A673 (cell line): Measurements from ENCODE around the gene TNFAIP8L1. TPM values are rescaled to one million over a fixed set of nuclear protein-coding genes. Genes with fewer than 3 reads are reported as not detected.

ENCODE experiments used
- BruUV-seq: library from RNA; stranded (reverse); fragments of 400-500 nt; replicated peaks from 2 replicates; lab custom pipeline; 2021; lab: Mats Ljungman, UMichigan
- CTCF ChIA-PET: fragments of 300-600 bp; sonication (Branson Sonifier 250); formaldehyde crosslinking; loops from one replicate; lab custom pipeline; 2022; ENCODE audit warnings: antibody characterized with exemption; lab: Charles Lee
- POLR2A ChIA-PET: fragments of 300-600 bp; sonication (Branson Sonifier 250); formaldehyde crosslinking; loops from one replicate; lab custom pipeline; 2022; ENCODE audit warnings: antibody characterized with exemption; ENCODE audit not compliant: low non-redundant PET; lab: Charles Lee
- DNase-seq: peaks from one replicate; pipeline ENCODE4 v3.0.0-alpha.2; 2015; ENCODE audit warnings: low spot score
- H3K27ac ChIP-seq: fragments of 200-600 bp; sonication (generic); 2 replicates; pipeline ENCODE4 v1.5.1; 2016; ENCODE audit warnings: mixed run types, low read depth, mild to moderate bottlenecking, mixed read lengths, antibody characterized with exemption, low read length; ENCODE audit not compliant: poor library complexity, severe bottlenecking
- H3K27me3 ChIP-seq: fragments of 200-600 bp; sonication (generic); replicated peaks from 2 replicates; pipeline ENCODE4 v1.6.1; 2017; ENCODE audit warnings: mixed run types, low read depth, mild to moderate bottlenecking, mixed read lengths, antibody characterized with exemption, low read length; ENCODE audit not compliant: insufficient read depth, poor library complexity
- H3K36me3 ChIP-seq: fragments of 200-600 bp; sonication (generic); 2 replicates; pipeline ENCODE4 v1.6.1; 2016; ENCODE audit warnings: mixed run types, mild to moderate bottlenecking, mixed read lengths, antibody characterized with exemption, low read length; ENCODE audit not compliant: insufficient read depth, poor library complexity, severe bottlenecking
- H3K4me1 ChIP-seq: fragments of 200-600 bp; sonication (generic); 2 replicates; pipeline ENCODE4 v1.6.1; 2017; ENCODE audit warnings: mixed run types, mild to moderate bottlenecking, mixed read lengths, antibody characterized with exemption, low read length; ENCODE audit not compliant: insufficient read depth, poor library complexity, severe bottlenecking
- H3K4me3 ChIP-seq: fragments of 200-600 bp; sonication (generic); 2 replicates; pipeline ENCODE4 v1.5.1; 2016; ENCODE audit warnings: low read depth, mixed run types, mild to moderate bottlenecking, mixed read lengths, low read length; ENCODE audit not compliant: poor library complexity, severe bottlenecking
- H3K9me3 ChIP-seq: fragments of 200-600 bp; sonication (generic); 2 replicates; pipeline ENCODE4 v1.6.1; 2016; ENCODE audit warnings: mixed run types, low read depth, mild to moderate bottlenecking, mixed read lengths, antibody characterized with exemption, low read length; ENCODE audit not compliant: poor library complexity, severe bottlenecking
- CTCF ChIP-seq: fragments of 300-800, 200-600 bp; sonication (generic); conservative IDR thresholded peaks from 2 replicates; pipeline ENCODE4 v1.5.1; 2017; ENCODE audit warnings: low read depth, mild to moderate bottlenecking, antibody characterized with exemption, low read length, moderate library complexity, mixed read lengths
- EZH2 ChIP-seq: fragments of 200-600 bp; sonication (generic); IDR thresholded peaks from 2 replicates; pipeline ENCODE4 v1.6.1; 2017; ENCODE audit warnings: borderline replicate concordance, low read depth, mild to moderate bottlenecking, mixed read lengths, antibody characterized with exemption, low read length; ENCODE audit not compliant: poor library complexity, severe bottlenecking
- intact Hi-C: fragments of 100-400 bp; cut with micrococcal nuclease; formaldehyde crosslinking; loops from one replicate; pipeline ENCODE4 v1.10.0; 2022; ENCODE audit not compliant: unreplicated experiment
- total RNA-seq: library from RNA; stranded (reverse); gene quantifications from 2 replicates; pipeline ENCODE4 v1.2.3, GENCODE V29; 2021

TNFAIP8L1 gene
- total RNA-seq, 1 experiment from 2014 or later, result 24.7 TPM

GRCh38 chr19:4650159-4650558 lies 10.8 kb downstream of the TNFAIP8L1 start:
- ChIA-PET CTCF (no interaction called here), POLR2A (no interaction called here)
- BruUV-seq, result no TSS peak
- Histone ChIP-seq H3K27ac (no peak overlapping the region), H3K9me3 (no peaks in the 10 kb centered on the region), H3K27me3 (no peaks in the 10 kb centered on the region), H3K36me3 (peaks cover 18% of the 10 kb centered on the region), H3K4me3 (no peak overlapping the region), H3K4me1 (no peaks in the 10 kb centered on the region)
- DNase-seq, result no peak
- intact Hi-C loops, result no loop called here
- no peak for TF ChIP-seq CTCF
- no peak for TF ChIP-seq EZH2

GRCh38 chr19:4652075-4652474 lies 12.8 kb downstream of the TNFAIP8L1 start:
- no peak for TF ChIP-seq EZH2
- no peak for TF ChIP-seq CTCF
- Histone ChIP-seq H3K4me3 (no peak overlapping the region), H3K27me3 (no peaks in the 10 kb centered on the region), H3K9me3 (no peaks in the 10 kb centered on the region), H3K36me3 (peaks cover 22% of the 10 kb centered on the region), H3K4me1 (no peaks in the 10 kb centered on the region), H3K27ac (no peak overlapping the region)
- intact Hi-C loops, result no loop called here
- DNase-seq, result no peak
- BruUV-seq, result no TSS peak
- POLR2A ChIA-PET, result no interaction called here
- CTCF ChIA-PET, result no interaction called here

- Histone ChIP-seq H3K9me3 (no peaks in the 10 kb centered on the region), H3K36me3 (peaks cover 37% of the 10 kb centered on the region), H3K27me3 (no peaks in the 10 kb centered on the region), H3K27ac (no peak overlapping the region), H3K4me1 (no peaks in the 10 kb centered on the region), H3K4me3 (no peak overlapping the region)
- TF ChIP-seq EZH2, result no peak
- no peak for TF ChIP-seq CTCF
- ChIA-PET POLR2A (interaction anchor here (0.6 to 0.7 kb wide), 3 partner anchors 138 to 799 kb away, joined by 3 to 18 read pairs (median 6); partner anchors contain the start of gene FEM1A), CTCF (interaction anchor here (0.7 kb wide), 1 partner anchor 95 kb away, joined by 4 read pairs; no protein-coding TSS in a partner anchor)
- intact Hi-C loops, result no loop called here
- no peak for DNase-seq
- BruUV-seq, result no TSS peak
Observed at GRCh38 chr19:4653793-4654436, 14.6 kb downstream of the TNFAIP8L1 start.
